ENCODE data around the gene WASL. TPM values are rescaled to one million over a fixed set of nuclear protein-coding genes. Genes with fewer than 3 reads are reported as not detected.
"Not testable (repeated sequence)": the region's sequence is repeated elsewhere in the genome, so short reads cannot be mapped to it uniquely, and the experiment has no call there.

The WASL gene
- total RNA-seq, 3 donors from 2014 or later, result 27.8 to 38.3 (median 37.8) TPM

- H3K9me3 ChIP-seq, result no peaks in the 10 kb centered on the region
- DNase-seq (ENCODE audit: low spot score in 2 of 2), result no peak
- intact Hi-C loops (cut with DNase I; ENCODE audit: low total_unique reads), result no loop called here
- TF ChIP-seq CTCF (IDR thresholded peaks at IDR 0.05), result no peak
- TF ChIP-seq POLR2A (IDR thresholded peaks at IDR 0.05), result no peak
- TF ChIP-seq POLR2AphosphoS5 (IDR thresholded peaks at IDR 0.05), result no peak
- H3K4me1 ChIP-seq, result no peaks in the 10 kb centered on the region
- no peak overlapping the region for H3K4me3 ChIP-seq
- H3K36me3 ChIP-seq, result no peaks in the 10 kb centered on the region
- H3K27ac ChIP-seq, result no peak overlapping the region
- H3K27me3 ChIP-seq, result no peaks in the 10 kb centered on the region
Measured at GRCh38 chr7:123784263-123784662, 35.5 kb upstream of the WASL start.

- intact Hi-C loops (cut with DNase I; ENCODE audit: low total_unique reads), result no loop called here
- TF ChIP-seq POLR2AphosphoS5 (IDR thresholded peaks at IDR 0.05), result no peak
- TF ChIP-seq POLR2A (IDR thresholded peaks at IDR 0.05), result no peak
- no peak for TF ChIP-seq CTCF (IDR thresholded peaks at IDR 0.05)
Measured at GRCh38 chr7:123783820-123784219, 35.0 kb upstream of the WASL start.

GRCh38 chr7:123782071-123782798, 33.4 kb upstream of the WASL start:
- TF ChIP-seq POLR2AphosphoS5 (IDR thresholded peaks at IDR 0.05) (no peak), POLR2A (IDR thresholded peaks at IDR 0.05) (no peak), CTCF (IDR thresholded peaks at IDR 0.05) (no peak)
- Histone ChIP-seq H3K9me3 (no peaks in the 10 kb centered on the region), H3K4me1 (no peaks in the 10 kb centered on the region), H3K27me3 (no peaks in the 10 kb centered on the region), H3K27ac (no peak overlapping the region), H3K36me3 (no peaks in the 10 kb centered on the region), H3K4me3 (no peak overlapping the region)
- no peak for DNase-seq (ENCODE audit: low spot score in 2 of 2)
- intact Hi-C loops (cut with DNase I; ENCODE audit: low total_unique reads), result no loop called here

More at GRCh38 chr7:123783820-123784219, 35.0 kb upstream of the WASL start:
- DNase-seq (ENCODE audit: low spot score in 2 of 2), result no peak
- H3K4me3 ChIP-seq, result no peak overlapping the region
- H3K36me3 ChIP-seq, result no peaks in the 10 kb centered on the region
- H3K27me3 ChIP-seq, result no peaks in the 10 kb centered on the region
- no peak overlapping the region for H3K27ac ChIP-seq
- H3K4me1 ChIP-seq, result no peaks in the 10 kb centered on the region
- H3K9me3 ChIP-seq, result no peaks in the 10 kb centered on the region

GRCh38 chr7:123780472-123780871, 31.7 kb upstream of the WASL start:
- H3K4me1 ChIP-seq; intact Hi-C loops (cut with DNase I; ENCODE audit: low total_unique reads): not testable (repeated sequence)

GRCh38 chr7:123774496-123774895, 25.7 kb upstream of the WASL start:
- Histone ChIP-seq H3K9me3 (no peaks in the 10 kb centered on the region), H3K27me3 (no peaks in the 10 kb centered on the region), H3K4me3 (no peak overlapping the region), H3K4me1 (no peaks in the 10 kb centered on the region), H3K36me3 (no peaks in the 10 kb centered on the region), H3K27ac (no peak overlapping the region)
- TF ChIP-seq CTCF (IDR thresholded peaks at IDR 0.05), result no peak
- no peak for TF ChIP-seq POLR2AphosphoS5 (IDR thresholded peaks at IDR 0.05)
- TF ChIP-seq POLR2A (IDR thresholded peaks at IDR 0.05), result no peak
- intact Hi-C loops (cut with DNase I; ENCODE audit: low total_unique reads), result no loop called here
- DNase-seq (ENCODE audit: low spot score in 2 of 2), result no peak

More at GRCh38 chr7:123780472-123780871, 31.7 kb upstream of the WASL start:
- DNase-seq (ENCODE audit: low spot score in 2 of 2); H3K27me3 ChIP-seq; H3K27ac ChIP-seq; H3K36me3 ChIP-seq; H3K9me3 ChIP-seq; H3K4me3 ChIP-seq: not testable (repeated sequence)

Data from breast epithelium (tissue), 4 donors.